Measurements from ENCODE around the gene FZR1. TPM values are rescaled to one million over a fixed set of nuclear protein-coding genes. Genes with fewer than 3 reads are reported as not detected.

The FZR1 gene
- total RNA-seq, 2 experiments from 2014 or later = 39.9 to 40.9 TPM

GRCh38 chr19:3496392-3497273, 9.5 kb upstream of the FZR1 start:
- intact Hi-C loops (cut with micrococcal nuclease) = no loop called here
- TF ChIP-seq, protein P1, sequence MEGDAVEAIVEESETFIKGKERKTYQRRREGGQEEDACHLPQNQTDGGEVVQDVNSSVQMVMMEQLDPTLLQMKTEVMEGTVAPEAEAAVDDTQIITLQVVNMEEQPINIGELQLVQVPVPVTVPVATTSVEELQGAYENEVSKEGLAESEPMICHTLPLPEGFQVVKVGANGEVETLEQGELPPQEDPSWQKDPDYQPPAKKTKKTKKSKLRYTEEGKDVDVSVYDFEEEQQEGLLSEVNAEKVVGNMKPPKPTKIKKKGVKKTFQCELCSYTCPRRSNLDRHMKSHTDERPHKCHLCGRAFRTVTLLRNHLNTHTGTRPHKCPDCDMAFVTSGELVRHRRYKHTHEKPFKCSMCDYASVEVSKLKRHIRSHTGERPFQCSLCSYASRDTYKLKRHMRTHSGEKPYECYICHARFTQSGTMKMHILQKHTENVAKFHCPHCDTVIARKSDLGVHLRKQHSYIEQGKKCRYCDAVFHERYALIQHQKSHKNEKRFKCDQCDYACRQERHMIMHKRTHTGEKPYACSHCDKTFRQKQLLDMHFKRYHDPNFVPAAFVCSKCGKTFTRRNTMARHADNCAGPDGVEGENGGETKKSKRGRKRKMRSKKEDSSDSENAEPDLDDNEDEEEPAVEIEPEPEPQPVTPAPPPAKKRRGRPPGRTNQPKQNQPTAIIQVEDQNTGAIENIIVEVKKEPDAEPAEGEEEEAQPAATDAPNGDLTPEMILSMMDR (IDR thresholded peaks at IDR 0.05) = no peak
- H3K4me3 Mint-ChIP-seq = no peak overlapping the region
- H3K27me3 Mint-ChIP-seq = no peaks in the 10 kb centered on the region
- DNase-seq = no peak
- no peak for ATAC-seq
- H3K4me1 Mint-ChIP-seq (ENCODE audit: low read depth) = peaks cover 27% of the 10 kb centered on the region
- H3K9me3 Mint-ChIP-seq = no peaks in the 10 kb centered on the region
- peaks cover 24% of the 10 kb centered on the region for H3K36me3 Mint-ChIP-seq (ENCODE audit: low read depth)
- no peak overlapping the region for H3K27ac Mint-ChIP-seq
- ChIA-PET POLR2A (interaction anchor here (0.6 to 0.9 kb wide), 2 partner anchors 13 to 28 kb away, joined by 3 read pairs; partner anchors contain the start of gene SMIM44), CTCF (interaction anchor here (1.2 to 8.9 kb wide), 3 partner anchors 11 to 192 kb away, joined by 3 to 54 read pairs (median 3); partner anchors contain the start of gene SMIM44)

DNA sequence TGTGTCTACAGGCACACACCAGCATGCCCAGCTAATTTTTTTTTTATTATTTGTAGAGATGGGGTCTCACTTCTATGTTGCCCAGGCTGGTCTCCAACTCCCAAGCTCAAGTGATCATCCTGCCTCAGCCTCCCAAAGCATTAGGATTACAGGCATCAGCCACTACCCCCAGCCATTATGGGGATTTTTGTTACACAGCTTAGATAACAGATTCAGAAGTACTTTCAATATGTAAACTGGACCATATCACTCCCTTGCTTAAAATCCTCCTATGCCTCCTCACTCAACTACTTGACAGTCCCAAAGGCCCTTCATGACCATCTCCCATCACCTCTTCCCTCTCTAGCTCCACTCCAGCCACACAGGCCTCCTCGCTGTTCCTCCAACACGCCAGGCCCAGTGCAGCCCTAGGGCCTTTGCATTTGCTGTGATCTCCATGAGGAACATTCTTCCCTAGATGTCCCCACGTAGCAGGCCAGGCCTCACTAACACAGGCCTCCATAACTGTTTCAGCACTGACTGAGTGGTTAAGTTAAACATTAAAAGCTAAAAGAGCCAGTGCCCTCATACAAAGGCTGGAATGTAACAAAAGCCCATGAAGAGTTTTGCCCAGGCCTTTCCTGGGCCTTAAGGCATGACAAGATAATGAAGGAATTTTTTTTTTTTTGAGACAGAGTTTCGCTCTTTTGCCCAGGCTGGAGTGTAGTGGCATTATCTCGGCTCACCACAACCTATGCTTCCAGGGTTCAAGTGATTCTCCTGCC, 8.2 kb upstream of the FZR1 start:
- DNase-seq (no peak), ATAC-seq (no peak)
- no peak overlapping the region for H3K27ac Mint-ChIP-seq
- peaks cover 27% of the 10 kb centered on the region for H3K4me1 Mint-ChIP-seq (ENCODE audit: low read depth)
- ChIA-PET CTCF (interaction anchor here (1.2 to 8.9 kb wide), 2 partner anchors 12 to 25 kb away, joined by 3 to 54 read pairs; partner anchors contain the start of gene SMIM44), POLR2A (interaction anchor here (0.9 kb wide), 1 partner anchor 15 kb away, joined by 3 read pairs; the partner anchor contains the start of gene SMIM44)
- TF ChIP-seq, protein P1 (IDR thresholded peaks at IDR 0.05) = no peak
- H3K9me3 Mint-ChIP-seq = no peaks in the 10 kb centered on the region
- no peaks in the 10 kb centered on the region for H3K27me3 Mint-ChIP-seq
- H3K36me3 Mint-ChIP-seq (ENCODE audit: low read depth) = peaks cover 19% of the 10 kb centered on the region
- intact Hi-C loops (cut with micrococcal nuclease) = no loop called here
- no peak overlapping the region for H3K4me3 Mint-ChIP-seq

GRCh38 chr19:3499738-3500428, 6.2 kb upstream of the FZR1 start:
- Mint-ChIP-seq H3K36me3 (ENCODE audit: low read depth) (peaks cover 17% of the 10 kb centered on the region), H3K27me3 (no peaks in the 10 kb centered on the region), H3K4me1 (ENCODE audit: low read depth) (peaks cover 21% of the 10 kb centered on the region), H3K27ac (peak overlapping the region; percentile 95), H3K9me3 (no peaks in the 10 kb centered on the region), H3K4me3 (peak overlapping the region; percentile 90)
- ChIA-PET CTCF (interaction anchor here (0.6 to 8.9 kb wide), 6 partner anchors 14 to 195 kb away, joined by 3 to 54 read pairs (median 3); partner anchors contain the start of gene SMIM44), POLR2A (interaction anchor here (0.7 to 1.2 kb wide), 5 partner anchors 12 to 76 kb away, joined by 3 read pairs; no protein-coding TSS in a partner anchor)
- DNase-seq (no peak), ATAC-seq (peak; percentile 4)
- intact Hi-C loops (cut with micrococcal nuclease) = no loop called here
- TF ChIP-seq, protein P1 (IDR thresholded peaks at IDR 0.05) = no peak

DNA sequence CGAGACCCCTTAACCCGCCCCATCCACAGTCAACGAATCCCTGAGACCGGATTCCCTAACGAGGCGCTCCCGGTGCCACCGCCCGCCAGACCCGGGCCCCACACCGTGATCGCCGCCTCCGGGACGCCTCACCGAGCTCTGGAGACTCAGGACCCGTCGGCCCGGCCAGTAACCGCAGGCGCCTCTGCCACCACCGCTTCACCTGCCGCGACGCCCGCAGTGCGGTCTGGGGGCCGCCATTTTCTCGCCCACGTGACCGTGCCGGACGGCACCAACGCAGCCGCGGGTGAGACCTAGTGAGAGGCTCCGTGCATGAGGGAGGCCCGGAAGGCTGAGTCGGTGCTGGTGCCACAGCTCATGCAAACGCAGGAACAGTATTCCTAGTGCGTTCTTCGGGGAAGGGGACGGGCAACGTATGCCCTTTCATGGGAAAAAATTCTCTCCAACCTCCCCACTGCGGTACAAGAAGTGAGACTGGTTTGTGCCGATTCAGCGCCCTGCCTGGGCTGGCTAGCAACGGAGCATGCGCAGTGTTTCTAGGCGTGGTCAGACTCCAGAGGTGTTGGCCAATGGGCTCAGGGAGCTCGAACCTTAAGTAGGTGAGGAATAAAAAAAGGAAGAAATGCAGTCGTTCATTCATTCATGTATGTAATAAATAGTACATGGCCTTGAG, 5.5 kb upstream of the FZR1 start, which contains the start of gene DOHH:
Gene DOHH, minus strand, starts transcription at position 246 of the 673 bp plus-strand sequence. CDS start 3,860 bp downstream, outside the sequence.
- H3K9me3 Mint-ChIP-seq = no peaks in the 10 kb centered on the region
- H3K36me3 Mint-ChIP-seq (ENCODE audit: low read depth) = peaks cover 12% of the 10 kb centered on the region
- ChIA-PET CTCF (interaction anchor here (0.6 to 8.9 kb wide), 7 partner anchors 15 to 390 kb away, joined by 3 to 54 read pairs (median 3); partner anchors contain the start of gene SMIM44), POLR2A (interaction anchor here (0.8 to 1.8 kb wide), 5 partner anchors 12 to 144 kb away, joined by 3 to 4 read pairs (median 3); no protein-coding TSS in a partner anchor)
- H3K4me3 Mint-ChIP-seq = peak within 1 kb of the TSS; percentile 90
- H3K27ac Mint-ChIP-seq = peak within 1 kb of the TSS; percentile 95
- DNase-seq (peak; percentile 97), ATAC-seq (peak; percentile 92)
- TF ChIP-seq, protein P1 (IDR thresholded peaks at IDR 0.05) = no peak
- intact Hi-C loops (cut with micrococcal nuclease) = no loop called here
- H3K4me1 Mint-ChIP-seq (ENCODE audit: low read depth) = peaks cover 20% of the 10 kb centered on the region
- no peaks in the 10 kb centered on the region for H3K27me3 Mint-ChIP-seq
